K562 (cell line): ENCODE measurements around the gene GTF3C1. TPM values are rescaled to one million over a fixed set of nuclear protein-coding genes. Genes with fewer than 3 reads are reported as not detected.

Source experiments
- ATAC-seq: fragments of 200-7000 bp; cut with Tn5 transposase; 3 replicates; pipeline ENCODE4 v1.9.1; 2020; ENCODE audit warnings: moderate library complexity
- BruUV-seq: library from RNA; stranded (reverse); fragments of 400-500 nt; replicated peaks from 2 replicates; lab custom pipeline; 2021; lab: Mats Ljungman, UMichigan
- CTCF ChIA-PET: fragments of 300-600 bp; formaldehyde crosslinking; extraction: SDS; loops from one replicate; lab custom pipeline; 2021; ENCODE audit warnings: low intra/inter-chr PET ratio; lab: Yijun Ruan, JAX
- POLR2A ChIA-PET: fragments of 300-600, 350-650 bp; sonication (Branson Sonifier 250); formaldehyde crosslinking; extraction: SDS; loops from one replicate; lab custom pipeline; 2021; ENCODE audit warnings: antibody characterized with exemption, inconsistent platforms; lab: Yijun Ruan, JAX
- DNase-seq, 4 experiments: peaks; one replicate each; pipeline versions ENCODE4 v3.0.0 to v3.0.0-alpha.2; 2011 to 2018; ENCODE audit warnings: low spot score in 3 of 4, mixed read lengths in 3 of 4; ENCODE audit errors: extremely low read depth in 1 of 4
- FAIRE-seq: peaks from 2 replicates; lab custom pipeline; 2011; peaks lifted over from hg19 to GRCh38; lab: Jason Lieb, UNC
- H2AFZ ChIP-seq: 2 replicates; pipeline ENCODE4 v1.6.0; 2011; ENCODE audit warnings: low read depth, low read length, control low read depth, inconsistent platforms
- H3K27ac ChIP-seq: fragments of 200-600 bp; 3 replicates; pipeline ENCODE4 v1.8.0; 2011; ENCODE audit warnings: low read depth, mild to moderate bottlenecking, control low read depth, inconsistent platforms, low read length, moderate library complexity, mixed read lengths; ENCODE audit errors: extremely low read depth
- H3K27me3 ChIP-seq, 2 experiments: fragments of 300-600 bp in 1 of 2; 2 replicates in 1 of 2; 3 replicates in 1 of 2; pipeline versions ENCODE4 v1.6.0 to v1.8.0; 2011; ENCODE audit warnings: inconsistent platforms in 2 of 2, low read length in 2 of 2, mild to moderate bottlenecking in 1 of 2, mixed read lengths in 1 of 2, moderate library complexity in 1 of 2; ENCODE audit not compliant: control insufficient read depth in 2 of 2, insufficient read depth in 2 of 2
- H3K36me3 ChIP-seq: fragments of 300-600 bp; 3 replicates; pipeline ENCODE4 v1.8.0; 2011; ENCODE audit warnings: mild to moderate bottlenecking, low read length, inconsistent platforms; ENCODE audit not compliant: control insufficient read depth, insufficient read depth
- H3K4me1 ChIP-seq, 2 experiments: fragments of 200-600 bp in 1 of 2; replicated peaks in 1 of 2; 2 replicates in 1 of 2; 3 replicates in 1 of 2; pipeline versions ENCODE4 v1.5.1 to v1.8.0; 2011; ENCODE audit warnings: inconsistent platforms in 2 of 2, low read length in 2 of 2, mild to moderate bottlenecking in 1 of 2, mixed read lengths in 1 of 2, moderate library complexity in 1 of 2; ENCODE audit not compliant: control insufficient read depth in 2 of 2, insufficient read depth in 2 of 2
- H3K4me2 ChIP-seq: 2 replicates; pipeline ENCODE4 v1.6.1; 2011; ENCODE audit warnings: low read length, control low read depth, inconsistent platforms, mixed read lengths; ENCODE audit not compliant: insufficient read depth
- H3K4me3 ChIP-seq: fragments of 200-600 bp; sonication (generic), shearing (Covaris generic); 2 replicates; pipeline ENCODE4 v1.5.1; 2016; ENCODE audit warnings: control low read depth, inconsistent platforms
- H3K79me2 ChIP-seq: fragments of 200-600 bp; 3 replicates; pipeline ENCODE4 v1.8.0; 2011; ENCODE audit warnings: low read length, inconsistent platforms; ENCODE audit not compliant: control insufficient read depth, insufficient read depth
- H3K9ac ChIP-seq, 2 experiments: 2 replicates each; pipeline versions ENCODE4 v1.6.0 to v1.6.1; 2011; ENCODE audit warnings: low read depth in 2 of 2, low read length in 2 of 2, control low read depth in 1 of 2, inconsistent platforms in 1 of 2, mild to moderate bottlenecking in 1 of 2, mixed read lengths in 1 of 2; ENCODE audit not compliant: insufficient read depth in 1 of 2
- H3K9me1 ChIP-seq: one replicate; pipeline ENCODE4 v1.6.0; 2011; ENCODE audit warnings: inconsistent platforms, mild to moderate bottlenecking, low read length, moderate library complexity; ENCODE audit not compliant: control insufficient read depth, insufficient read depth
- H3K9me3 ChIP-seq: replicated peaks from 2 replicates; pipeline ENCODE4 v1.5.1; 2011; ENCODE audit warnings: low read depth, low read length, inconsistent platforms; ENCODE audit not compliant: control insufficient read depth, insufficient read depth
- H4K20me1 ChIP-seq: replicated peaks from 2 replicates; pipeline ENCODE4 v1.6.1; 2011; ENCODE audit warnings: low read length, inconsistent platforms, mixed read lengths; ENCODE audit not compliant: control insufficient read depth, insufficient read depth
- ATF7 ChIP-seq: fragments of 450-650 bp; IDR thresholded peaks from 2 replicates; pipeline ENCODE4 v1.7.1; 2014; ENCODE audit warnings: mild to moderate bottlenecking, moderate library complexity
- BRF2 ChIP-seq: IDR thresholded peaks from 3 replicates; pipeline ENCODE4 v1.6.1; 2011; ENCODE audit warnings: borderline replicate concordance, mild to moderate bottlenecking; ENCODE audit not compliant: insufficient read length, insufficient read depth
- CREB3 ChIP-seq: fragments of 450-650 bp; conservative IDR thresholded peaks from 2 replicates; pipeline ENCODE4 v1.6.1; 2016; ENCODE audit warnings: missing genetic modification characterization, low read depth, mild to moderate bottlenecking, missing compliant biosample characterization, moderate library complexity
- CREB3L1 ChIP-seq: fragments of 450-650 bp; IDR thresholded peaks from 2 replicates; pipeline ENCODE4 v1.6.1; 2014; ENCODE audit warnings: low read depth, mild to moderate bottlenecking, moderate library complexity, borderline replicate concordance
- KDM5B ChIP-seq: fragments of 200-600 bp; sonication (generic); IDR thresholded peaks from 2 replicates; pipeline ENCODE4 v1.6.1; 2012; ENCODE audit warnings: low read depth, mild to moderate bottlenecking, moderate library complexity, low read length, control low read depth, inconsistent platforms; ENCODE audit not compliant: insufficient replicate concordance
- KLF6 ChIP-seq: fragments of 250-450 bp; sonication (Bioruptor Pico); IDR thresholded peaks from 2 replicates; pipeline ENCODE4 v1.4.0; 2020; ENCODE audit warnings: mild to moderate bottlenecking, moderate library complexity, borderline replicate concordance
- MBD1 ChIP-seq: fragments of 250-450 bp; sonication (Bioruptor Pico); IDR thresholded peaks from 2 replicates; pipeline ENCODE4 v1.8.0; 2022; ENCODE audit warnings: inconsistent platforms
- SREBF1 ChIP-seq: fragments of 150-350 bp; IDR thresholded peaks from 2 replicates; pipeline ENCODE4 v1.6.1; 2014; ENCODE audit warnings: antibody characterized with exemption, low read depth, low read length, borderline replicate concordance
- TAL1 ChIP-seq: fragments of 450-650 bp; IDR thresholded peaks from 2 replicates; pipeline ENCODE4 v1.6.1; 2016; ENCODE audit warnings: mild to moderate bottlenecking
- YY1 ChIP-seq, 3 experiments: IDR thresholded peaks; 2 replicates each; pipeline ENCODE4 v1.6.1; 2011; ENCODE audit warnings: low read length in 2 of 3, mild to moderate bottlenecking in 2 of 3, moderate library complexity in 2 of 3, borderline replicate concordance in 1 of 3, control low read depth in 1 of 3, low read depth in 1 of 3; ENCODE audit not compliant: insufficient read depth in 3 of 3, insufficient replicate concordance in 2 of 3, control insufficient read depth in 1 of 3, insufficient read length in 1 of 3; ENCODE audit errors: extremely low read depth in 1 of 3
- ZBTB7A ChIP-seq: IDR thresholded peaks from 2 replicates; pipeline ENCODE4 v1.6.1; 2011; ENCODE audit warnings: low read depth, mild to moderate bottlenecking, low read length, moderate library complexity, borderline replicate concordance; ENCODE audit not compliant: control insufficient read depth
- ZC3H11A ChIP-seq: IDR thresholded peaks from 2 replicates; pipeline ENCODE4 v1.6.1; 2012; ENCODE audit warnings: low read depth, low read length, improper control_type of control experiment
- ZNF707 ChIP-seq: fragments of 250-450 bp; sonication (Bioruptor Pico); conservative IDR thresholded peaks from 2 replicates; pipeline ENCODE4 v1.8.0; 2022; ENCODE audit warnings: inconsistent platforms, mild to moderate bottlenecking, moderate library complexity
- WGBS: fragments of 100-300 bp; shearing (Covaris generic); methylation state at CpG from one replicate; pipeline ENCODE4 v1.1.6; 2016; ENCODE audit warnings: low coverage, mixed read lengths; ENCODE audit not compliant: insufficient coverage; ENCODE audit errors: missing lambda C conversion rate; 5-methylcytosine and 5-hydroxymethylcytosine counted together
- in situ Hi-C: fragments of 300-500 bp; cut with MboI; formaldehyde crosslinking; loops from 4 replicates; pipeline ENCODE4 v1.15.0; 2018; ENCODE audit warnings: inconsistent platforms, mixed read lengths
- intact Hi-C: fragments of 100-400 bp; cut with micrococcal nuclease; formaldehyde crosslinking; loops from 2 replicates; pipeline ENCODE4 v1.14.2; 2022
- polyA plus RNA-seq, 8 experiments: library from polyadenylated mRNA; depleted of rRNA in 4 of 8; stranded (reverse) in 5 of 8; unstranded in 3 of 8; fragments of >200 nt; fragmentation: Nextera tagmentation in 2 of 8; fragmentation: Illumina TruSeq in 1 of 8; extraction: Ambion mirVana in 2 of 8; extraction: Trizol in 1 of 8; gene quantifications; 2 replicates each; pipeline versions ENCODE4 v1.2.1 to v1.2.3, GENCODE V29; 2011 to 2014; ENCODE audit warnings: inconsistent platforms in 1 of 8, missing spikeins in 1 of 8
- total RNA-seq, 7 experiments: library from RNA; depleted of rRNA in 6 of 7; stranded (reverse); fragments of >200 nt in 6 of 7; fragmentation: Illumina TruSeq in 2 of 7; extraction: Trizol in 2 of 7; gene quantifications; 2 replicates each; pipeline versions ENCODE4 v1.2.1 to v1.2.3, GENCODE V29; 2011 to 2021; ENCODE audit warnings: low replicate concordance in 1 of 7

The GTF3C1 gene
- total and polyA plus RNA-seq, 9 of the 15 experiments (the other 6 are each of a cell fraction or from before 2014, with no cell fraction given): 0.72 to 63.6 (median 30.9) TPM

- no peak overlapping the region for H3K4me2 ChIP-seq
- no peak overlapping the region for H3K27ac ChIP-seq
- no peak overlapping the region for H2AFZ ChIP-seq
- TF ChIP-seq ZNF707 (CRISPR knock-in tag) (no peak), YY1 (IDR thresholded peaks at IDR 0.05; ENCODE audit: borderline replicate concordance in 1 of 3, control insufficient read depth in 1 of 3, extremely low read depth in 1 of 3, insufficient read depth in 3 of 3, insufficient read length in 1 of 3, insufficient replicate concordance in 2 of 3, low read depth in 1 of 3, low read length in 2 of 3) (no peak), CREB3 (tag) (no peak), TAL1 (no peak), SREBF1 (no peak), CREB3L1 (no peak), KLF6 (CRISPR knock-in tag) (no peak), BRF2 (no peak), ZC3H11A (no peak), ATF7 (no peak), ZBTB7A (no peak), KDM5B (no peak), MBD1 (no peak)
- no TSS peak for BruUV-seq
- FAIRE-seq (no peak), DNase-seq (no peak), ATAC-seq (no peak)
- H3K9ac ChIP-seq: no peak overlapping the region
- H3K27me3 ChIP-seq: peaks cover 10 to 27% of the 10 kb centered on the region in 2 experiments; a peak in 3 of 5 replicates
- no peak overlapping the region for H3K4me3 ChIP-seq
- H3K36me3 ChIP-seq: no peaks in the 10 kb centered on the region
- peaks cover 4% of the 10 kb centered on the region; the same call in 1 of the 2 replicates for H3K9me3 ChIP-seq
- H3K9me1 ChIP-seq: no peaks in the 10 kb centered on the region
- WGBS: 22% methylated on average over 3 of the region's 4 CpGs
- H3K79me2 ChIP-seq: no peaks in the 10 kb centered on the region
- ChIA-PET CTCF (no interaction called here), POLR2A (interaction anchor here (1.1 kb wide), 1 partner anchor 244 kb away, joined by 3 read pairs; the partner anchor contains the start of gene KDM8)
- H4K20me1 ChIP-seq: no peaks in the 10 kb centered on the region
- in situ Hi-C loops: no loop called here
- intact Hi-C loops: no loop called here
- H3K4me1 ChIP-seq: peaks cover 0 to 10% of the 10 kb centered on the region in 2 experiments; a peak in 1 of 5 replicates
These were observed 103.0 kb downstream of the GTF3C1 start for GRCh38 chr16:27446721-27447120.
